PC-3 (cell line): ENCODE data around the gene RIPK3. TPM values are rescaled to one million over a fixed set of nuclear protein-coding genes. Genes with fewer than 3 reads are reported as not detected.

Experiments used
- ATAC-seq: fragments of 200-7000 bp; cut with Tn5 transposase; 2 replicates; pipeline ENCODE4 v1.9.1; 2020; ENCODE audit warnings: mild to moderate bottlenecking, moderate library complexity
- BruUV-seq: library from RNA; stranded (reverse); fragments of 400-500 nt; replicated peaks from 2 replicates; lab custom pipeline; 2021; lab: Mats Ljungman, UMichigan
- CTCF ChIA-PET: fragments of 300-600 bp; sonication (Branson Sonifier 250); formaldehyde crosslinking; loops from one replicate; lab custom pipeline; 2022; ENCODE audit warnings: antibody characterized with exemption; lab: Charles Lee
- POLR2A ChIA-PET: fragments of 300-600 bp; sonication (Branson Sonifier 250); formaldehyde crosslinking; loops from one replicate; lab custom pipeline; 2022; ENCODE audit warnings: antibody characterized with exemption; ENCODE audit not compliant: unreplicated experiment; lab: Charles Lee
- DNase-seq: peaks from one replicate; pipeline ENCODE4 v3.0.0-alpha.2; 2015
- H2AFZ ChIP-seq: fragments of 300-600 bp; sonication (generic); 2 replicates; pipeline ENCODE4 v1.6.0; 2016; ENCODE audit warnings: antibody characterized with exemption, low read length
- H3F3A ChIP-seq: fragments of 300-600 bp; sonication (generic); one replicate; pipeline ENCODE4 v1.6.0; 2017; ENCODE audit warnings: antibody characterized with exemption, low read length, control low read depth, mild to moderate bottlenecking; ENCODE audit not compliant: unreplicated experiment
- H3K27ac ChIP-seq: fragments of 300-600 bp; sonication (generic); 2 replicates; pipeline ENCODE4 v1.5.1; 2016; ENCODE audit warnings: mild to moderate bottlenecking, low read length
- H3K27me3 ChIP-seq: fragments of 300-600 bp; sonication (generic); 2 replicates; pipeline ENCODE4 v1.6.1; 2016; ENCODE audit warnings: low read length, mixed read lengths
- H3K36me3 ChIP-seq: fragments of 300-600 bp; sonication (generic); 2 replicates; pipeline ENCODE4 v1.6.1; 2016; ENCODE audit warnings: low read depth, mixed run types, low read length, mixed read lengths
- H3K4me1 ChIP-seq: fragments of 300-600 bp; sonication (generic); 2 replicates; pipeline ENCODE4 v1.5.1; 2016; ENCODE audit warnings: low read length; ENCODE audit not compliant: insufficient read depth
- H3K4me2 ChIP-seq: fragments of 300-600 bp; sonication (generic); 2 replicates; pipeline ENCODE4 v1.6.0; 2016; ENCODE audit warnings: low read length
- H3K4me3 ChIP-seq: fragments of 300-600 bp; sonication (generic); 2 replicates; pipeline ENCODE4 v1.5.1; 2016; ENCODE audit warnings: mild to moderate bottlenecking, low read length, mixed read lengths
- H3K79me2 ChIP-seq: fragments of 300-600 bp; sonication (generic); 2 replicates; pipeline ENCODE4 v1.6.1; 2017; ENCODE audit warnings: low read length, mixed read lengths
- H3K9ac ChIP-seq: fragments of 300-600 bp; sonication (generic); 2 replicates; pipeline ENCODE4 v1.6.0; 2016; ENCODE audit warnings: mild to moderate bottlenecking, low read length
- H3K9me2 ChIP-seq: fragments of 300-600 bp; sonication (generic); replicated peaks from 2 replicates; pipeline ENCODE4 v1.6.1; 2016; ENCODE audit warnings: mixed run types, low read length, mixed read lengths
- H3K9me3 ChIP-seq: fragments of 300-600 bp; sonication (generic); 2 replicates; pipeline ENCODE4 v1.6.1; 2016; ENCODE audit warnings: low read length, mixed read lengths
- H4K20me1 ChIP-seq: fragments of 300-600 bp; sonication (generic); 2 replicates; pipeline ENCODE4 v1.6.1; 2016; ENCODE audit warnings: low read length, mixed read lengths
- EZH2 ChIP-seq: fragments of 300-600 bp; sonication (generic); IDR thresholded peaks from one replicate; pipeline ENCODE4 v1.6.1; 2017; ENCODE audit warnings: antibody characterized with exemption, mild to moderate bottlenecking, low read length; ENCODE audit not compliant: unreplicated experiment
- EZH2phosphoT487 ChIP-seq: fragments of 300-600 bp; sonication (generic); IDR thresholded peaks from 2 replicates; pipeline ENCODE4 v1.6.1; 2018; ENCODE audit warnings: mild to moderate bottlenecking, antibody characterized with exemption, low read length, borderline replicate concordance
- intact Hi-C: fragments of 100-400 bp; cut with micrococcal nuclease; formaldehyde crosslinking; loops from 2 replicates; pipeline ENCODE4 v1.9.0; 2023
- total RNA-seq: library from RNA; depleted of rRNA; stranded (reverse); fragments of >200 nt; gene quantifications from 2 replicates; pipeline ENCODE4 v1.2.3, GENCODE V29; 2014
- TF ChIP-seq, protein P1 (sequence below): fragments of 300-600 bp; sonication (generic); conservative IDR thresholded peaks from 2 replicates; pipeline ENCODE4 v1.5.1; 2017; ENCODE audit warnings: antibody characterized with exemption, low read depth, mild to moderate bottlenecking, low read length

RIPK3 gene
- total RNA-seq, 1 experiment from 2014 or later, result not detected

DNA sequence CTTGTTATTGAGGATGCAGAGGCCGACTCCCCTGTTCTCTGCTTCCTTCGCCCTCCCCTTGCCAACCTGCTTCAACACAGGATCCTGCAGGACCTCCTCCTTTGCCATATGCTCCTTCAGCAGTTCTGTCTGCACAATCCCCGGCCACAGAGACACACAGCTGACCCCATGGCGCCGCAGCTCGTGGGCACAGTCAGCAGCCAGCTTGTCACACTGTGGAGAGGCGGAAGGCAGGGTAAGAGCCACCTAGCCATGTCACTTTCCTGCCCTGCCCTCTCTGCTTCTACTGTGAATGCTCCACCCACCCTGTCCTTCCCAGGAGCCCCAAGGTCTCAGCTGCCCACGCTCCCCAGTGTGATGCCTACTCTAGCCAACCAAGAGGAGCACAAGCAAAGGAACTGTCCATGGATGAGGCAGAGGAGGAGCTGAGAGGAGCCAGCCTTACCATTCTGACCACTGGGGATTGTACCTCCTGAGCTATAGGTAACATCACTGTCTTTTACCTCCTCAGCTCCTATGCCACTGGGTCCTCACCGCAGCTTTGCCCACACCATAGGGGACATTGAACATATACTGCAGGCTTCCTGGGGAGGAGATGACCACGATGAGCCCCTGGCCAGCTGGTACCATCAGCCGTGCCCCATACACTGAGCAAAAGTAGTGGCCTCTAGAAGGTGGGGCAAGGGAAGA, 47.5 kb downstream of the RIPK3 start:
- no peak for DNase-seq
- no peaks in the 10 kb centered on the region for H3F3A ChIP-seq
- no peak for ATAC-seq
- H3K36me3 ChIP-seq, result peaks cover 48% of the 10 kb centered on the region
- no peak overlapping the region for H3K9ac ChIP-seq
- H3K4me1 ChIP-seq, result peaks cover 9% of the 10 kb centered on the region; the same call in 1 of the 2 replicates
- intact Hi-C loops, result no loop called here
- no peak overlapping the region for H3K4me3 ChIP-seq
- POLR2A ChIA-PET, result no interaction called here
- no peaks in the 10 kb centered on the region for H3K9me3 ChIP-seq
- no peak overlapping the region for H3K27ac ChIP-seq
- TF ChIP-seq, protein P1, sequence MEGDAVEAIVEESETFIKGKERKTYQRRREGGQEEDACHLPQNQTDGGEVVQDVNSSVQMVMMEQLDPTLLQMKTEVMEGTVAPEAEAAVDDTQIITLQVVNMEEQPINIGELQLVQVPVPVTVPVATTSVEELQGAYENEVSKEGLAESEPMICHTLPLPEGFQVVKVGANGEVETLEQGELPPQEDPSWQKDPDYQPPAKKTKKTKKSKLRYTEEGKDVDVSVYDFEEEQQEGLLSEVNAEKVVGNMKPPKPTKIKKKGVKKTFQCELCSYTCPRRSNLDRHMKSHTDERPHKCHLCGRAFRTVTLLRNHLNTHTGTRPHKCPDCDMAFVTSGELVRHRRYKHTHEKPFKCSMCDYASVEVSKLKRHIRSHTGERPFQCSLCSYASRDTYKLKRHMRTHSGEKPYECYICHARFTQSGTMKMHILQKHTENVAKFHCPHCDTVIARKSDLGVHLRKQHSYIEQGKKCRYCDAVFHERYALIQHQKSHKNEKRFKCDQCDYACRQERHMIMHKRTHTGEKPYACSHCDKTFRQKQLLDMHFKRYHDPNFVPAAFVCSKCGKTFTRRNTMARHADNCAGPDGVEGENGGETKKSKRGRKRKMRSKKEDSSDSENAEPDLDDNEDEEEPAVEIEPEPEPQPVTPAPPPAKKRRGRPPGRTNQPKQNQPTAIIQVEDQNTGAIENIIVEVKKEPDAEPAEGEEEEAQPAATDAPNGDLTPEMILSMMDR, result no peak
- TF ChIP-seq EZH2 (no peak), EZH2phosphoT487 (no peak)
- H3K79me2 ChIP-seq, result no peaks in the 10 kb centered on the region
- H3K9me2 ChIP-seq, result no peaks in the 10 kb centered on the region
- no peak overlapping the region for H2AFZ ChIP-seq
- H4K20me1 ChIP-seq, result no peaks in the 10 kb centered on the region
- H3K4me2 ChIP-seq, result no peak overlapping the region
- CTCF ChIA-PET, result interaction anchor here (0.5 kb wide), 1 partner anchor 77 kb away, joined by 3 read pairs; the partner anchor contains the start of gene MDP1
- no TSS peak for BruUV-seq
- no peaks in the 10 kb centered on the region for H3K27me3 ChIP-seq

DNA sequence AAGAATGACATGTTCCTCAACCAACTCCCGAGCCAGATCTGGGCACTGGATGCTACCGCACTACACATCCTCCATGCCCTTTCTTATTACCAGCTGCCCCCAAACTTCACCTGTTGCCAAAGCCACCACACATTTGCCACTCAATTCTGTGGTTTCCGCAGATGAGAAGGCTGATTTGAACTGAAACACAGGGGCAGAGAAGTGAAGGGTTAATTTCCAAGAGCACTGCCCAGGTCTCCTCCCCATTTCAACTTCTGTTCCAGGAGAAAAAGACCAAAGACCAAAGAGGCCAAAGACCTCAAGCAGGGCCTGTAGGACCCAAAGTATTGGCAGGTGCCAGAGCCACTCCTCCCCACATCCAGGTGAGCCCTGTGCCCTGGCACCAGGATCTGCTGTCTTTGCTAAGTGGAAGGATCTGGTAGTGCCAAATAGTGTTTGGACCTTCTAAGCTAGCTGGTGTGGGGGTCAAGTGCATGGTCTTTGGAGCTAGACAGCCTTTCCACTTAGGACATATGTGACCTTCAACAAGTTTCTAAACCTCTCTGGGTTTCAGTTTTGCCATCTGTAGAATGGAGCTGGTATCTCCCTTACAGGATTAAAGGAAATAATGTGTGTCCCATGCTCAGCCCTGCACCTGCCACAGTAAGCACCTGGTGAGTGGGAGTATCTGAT, 48.2 kb downstream of the RIPK3 start:
- Histone ChIP-seq H3K4me2 (no peak overlapping the region), H3K4me3 (no peak overlapping the region), H3K4me1 (peaks cover 3% of the 10 kb centered on the region; the same call in 1 of the 2 replicates), H3K27me3 (no peaks in the 10 kb centered on the region), H3K79me2 (no peaks in the 10 kb centered on the region), H3F3A (no peaks in the 10 kb centered on the region), H2AFZ (no peak overlapping the region), H3K9me3 (no peaks in the 10 kb centered on the region), H4K20me1 (no peaks in the 10 kb centered on the region), H3K36me3 (peaks cover 48% of the 10 kb centered on the region), H3K9me2 (no peaks in the 10 kb centered on the region), H3K9ac (no peak overlapping the region), H3K27ac (no peak overlapping the region)
- TF ChIP-seq, protein P1, result no peak
- TF ChIP-seq EZH2phosphoT487 (no peak), EZH2 (no peak)
- intact Hi-C loops, result no loop called here
- no peak for DNase-seq
- no TSS peak for BruUV-seq
- POLR2A ChIA-PET, result no interaction called here
- CTCF ChIA-PET, result no interaction called here
- ATAC-seq, result no peak

DNA sequence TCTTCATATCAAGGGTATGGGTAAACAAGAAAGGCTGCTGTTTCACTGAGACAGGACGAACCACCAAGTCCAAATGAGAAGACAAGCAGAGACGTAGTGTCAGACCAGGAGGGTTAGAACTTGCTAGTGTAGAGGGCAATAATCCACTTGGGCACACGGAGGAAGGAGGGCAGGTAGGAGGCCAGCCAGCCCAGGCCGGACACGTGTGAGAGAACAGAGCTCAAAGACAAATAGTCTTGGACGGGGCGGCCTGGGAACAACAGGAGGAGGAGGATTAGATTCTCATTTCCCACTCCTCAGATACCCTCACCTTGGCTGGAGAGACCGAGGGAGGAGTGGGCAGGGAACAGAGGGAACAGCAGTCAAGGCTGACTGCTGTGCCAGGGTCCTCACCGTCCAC, 49.0 kb downstream of the RIPK3 start:
- no peaks in the 10 kb centered on the region for H3K9me3 ChIP-seq
- ATAC-seq (no peak), DNase-seq (no peak)
- ChIA-PET CTCF (no interaction called here), POLR2A (no interaction called here)
- H3K4me3 ChIP-seq, result no peak overlapping the region
- no peaks in the 10 kb centered on the region for H3F3A ChIP-seq
- no peak overlapping the region for H3K9ac ChIP-seq
- no peak overlapping the region for H2AFZ ChIP-seq
- H3K79me2 ChIP-seq, result no peaks in the 10 kb centered on the region
- TF ChIP-seq EZH2 (no peak), EZH2phosphoT487 (no peak)
- TF ChIP-seq, protein P1, result no peak
- no peak overlapping the region for H3K27ac ChIP-seq
- no peaks in the 10 kb centered on the region for H4K20me1 ChIP-seq
- BruUV-seq, result no TSS peak
- intact Hi-C loops, result no loop called here
- H3K4me1 ChIP-seq, result no peaks in the 10 kb centered on the region
- peaks cover 43% of the 10 kb centered on the region for H3K36me3 ChIP-seq
- no peaks in the 10 kb centered on the region for H3K9me2 ChIP-seq
- no peaks in the 10 kb centered on the region for H3K27me3 ChIP-seq
- no peak overlapping the region for H3K4me2 ChIP-seq
